GM12801 (cell line): ENCODE data around the gene PLEKHG3.

Source experiments
- CTCF ChIP-seq: IDR thresholded peaks from one replicate; pipeline ENCODE4 v1.5.1; 2011; ENCODE audit warnings: control low read depth; ENCODE audit not compliant: insufficient read length; ENCODE audit errors: extremely low read depth

PLEKHG3 gene

DNA sequence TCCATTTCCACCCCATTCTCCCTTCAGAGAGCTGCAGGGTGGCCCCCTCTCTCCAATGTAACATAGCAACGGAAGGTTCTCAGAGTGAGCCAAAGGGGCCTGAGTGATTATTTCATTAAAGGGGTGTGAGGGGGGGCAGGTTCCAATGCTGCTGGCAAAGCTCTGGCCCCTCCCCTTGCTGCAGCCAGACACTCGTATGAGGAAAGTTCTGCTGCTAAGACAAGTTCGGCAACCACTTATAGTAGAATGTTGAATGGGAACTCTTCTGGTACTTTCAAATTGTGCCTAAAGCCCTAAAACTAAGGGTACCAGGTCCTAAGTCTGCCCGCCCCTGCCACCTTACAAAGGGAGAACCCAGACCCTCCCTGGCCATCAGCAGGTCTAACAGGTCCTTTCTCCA, 49.8 kb downstream of the PLEKHG3 start:
- no peak for TF ChIP-seq CTCF

- no peak for TF ChIP-seq CTCF
These were observed 50.5 kb downstream of the PLEKHG3 start for GRCh38 chr14:64754685-64755084.

DNA sequence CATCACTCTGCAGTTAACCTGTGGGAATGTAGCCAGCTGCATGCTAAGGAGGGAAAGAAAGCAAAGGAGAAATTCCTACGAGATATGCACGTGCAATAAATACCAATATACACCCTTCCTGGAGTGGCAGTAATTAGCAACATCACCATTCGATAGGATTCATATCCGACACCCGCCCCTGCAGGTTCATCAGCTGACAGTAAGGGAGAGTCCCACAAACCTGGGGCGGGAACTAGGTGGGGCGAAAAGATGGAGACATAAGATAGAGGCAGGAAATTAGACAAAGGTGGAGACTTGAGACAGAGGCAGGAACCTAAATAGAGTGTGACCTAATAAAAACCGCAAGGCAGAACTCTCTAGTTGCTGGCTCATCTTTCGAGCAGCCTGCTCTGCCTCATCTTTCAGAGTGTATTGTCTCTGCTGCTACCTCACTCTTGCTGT, 51.6 kb downstream of the PLEKHG3 start:
- no peak for TF ChIP-seq CTCF

DNA sequence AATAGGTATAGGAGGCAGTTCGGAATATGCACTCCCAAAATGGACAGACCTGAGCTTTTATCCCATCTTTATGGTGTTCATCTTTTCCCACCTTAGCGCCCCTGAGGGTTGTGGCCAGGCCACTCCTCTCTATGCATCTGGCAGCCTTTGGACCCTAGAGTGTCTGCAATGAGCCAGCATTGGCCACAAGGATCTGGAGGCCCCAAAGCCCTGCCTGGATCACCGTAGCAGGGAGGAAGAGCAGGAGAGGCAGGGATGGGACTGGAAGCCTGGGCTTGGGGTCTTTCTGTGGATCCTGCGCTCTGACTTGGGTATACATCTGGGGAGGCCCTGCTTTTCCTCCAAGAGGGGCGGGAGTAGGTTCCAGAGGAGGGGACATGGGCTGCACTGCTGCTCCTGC, 52.5 kb downstream of the PLEKHG3 start:
- TF ChIP-seq CTCF: no peak

GRCh38 chr14:64757601-64758000, 53.4 kb downstream of the PLEKHG3 start:
- TF ChIP-seq CTCF: no peak

DNA sequence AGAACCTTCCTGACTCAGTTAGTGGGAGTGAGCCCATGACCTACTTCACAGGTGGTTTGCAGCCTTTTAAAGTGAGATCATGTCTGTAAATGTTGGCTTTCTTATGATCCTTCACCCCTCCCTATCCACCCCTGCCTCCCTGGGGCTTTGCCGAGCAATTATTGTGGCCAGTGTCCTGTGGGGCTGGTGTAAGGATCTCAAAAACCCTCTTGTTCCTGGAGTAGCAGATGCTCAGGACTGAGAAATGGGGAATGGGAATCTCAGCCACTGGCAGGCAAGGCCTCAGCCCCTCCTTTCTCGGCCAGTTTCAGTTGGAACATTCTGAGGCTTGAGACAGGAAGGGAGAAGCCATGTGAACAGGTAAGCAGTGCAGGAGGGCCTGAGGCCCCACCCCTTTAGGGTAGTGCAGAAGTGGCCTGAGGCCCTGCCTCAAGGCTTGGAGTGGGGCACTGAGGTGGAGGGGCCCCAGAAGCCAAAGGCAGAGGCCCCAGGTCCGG, 53.8 kb downstream of the PLEKHG3 start:
- TF ChIP-seq CTCF: no peak

DNA sequence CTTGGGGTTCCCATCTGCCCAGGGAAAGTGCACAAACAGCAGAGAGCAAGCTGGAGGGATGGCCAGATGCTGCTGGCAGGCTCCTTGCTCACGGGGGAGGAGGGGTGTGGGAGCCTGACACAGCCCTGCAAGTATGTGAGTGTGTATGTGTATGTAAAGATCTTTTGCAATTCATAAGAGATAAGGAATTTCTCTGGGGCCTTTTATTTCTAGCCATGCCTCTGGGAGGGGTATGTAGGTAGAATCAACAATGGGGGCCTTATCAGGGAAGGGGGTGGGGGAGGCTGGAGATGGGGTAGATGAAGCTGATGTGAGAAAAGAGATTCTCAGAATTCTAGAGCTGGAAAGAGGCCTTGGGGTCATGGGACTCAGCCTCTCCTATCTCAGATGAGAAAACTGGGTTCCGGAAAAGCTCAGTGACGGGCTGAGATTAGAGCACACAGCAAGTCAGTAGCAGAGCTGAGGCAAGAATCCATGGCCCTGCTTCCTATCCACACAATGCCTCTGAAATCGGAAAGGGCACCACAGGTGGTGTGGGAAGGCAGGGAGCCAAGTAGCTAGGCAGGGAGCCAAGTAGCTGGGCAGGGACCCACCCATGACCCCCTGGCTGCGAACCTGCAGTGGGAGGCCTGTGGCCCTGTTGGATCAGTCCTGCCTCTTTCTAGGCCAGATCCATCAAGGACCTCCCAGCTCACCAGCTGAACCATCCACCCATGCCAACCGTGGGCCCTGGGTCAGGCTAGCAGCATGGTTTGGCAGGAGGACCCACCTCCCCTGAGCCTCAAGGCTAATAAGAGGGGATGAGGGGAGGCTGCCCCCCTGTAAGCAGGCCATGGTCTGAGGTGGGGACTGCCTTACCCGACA, 54.7 kb downstream of the PLEKHG3 start:
- TF ChIP-seq CTCF: no peak
